ACHN (cell line): ENCODE measurements around the gene KCNJ5.

Experiments used
- DNase-seq: peaks from one replicate; pipeline ENCODE4 v3.0.0-alpha.2; 2015
- in situ Hi-C: cut with HindIII; loops from 2 replicates; pipeline ENCODE4 v1.10.0; 2017; ENCODE audit warnings: low sequenced_read_pairs, low pct_ligation_motif_present, low pct_unique_long_range_greater_than_20kb

The KCNJ5 gene

DNA sequence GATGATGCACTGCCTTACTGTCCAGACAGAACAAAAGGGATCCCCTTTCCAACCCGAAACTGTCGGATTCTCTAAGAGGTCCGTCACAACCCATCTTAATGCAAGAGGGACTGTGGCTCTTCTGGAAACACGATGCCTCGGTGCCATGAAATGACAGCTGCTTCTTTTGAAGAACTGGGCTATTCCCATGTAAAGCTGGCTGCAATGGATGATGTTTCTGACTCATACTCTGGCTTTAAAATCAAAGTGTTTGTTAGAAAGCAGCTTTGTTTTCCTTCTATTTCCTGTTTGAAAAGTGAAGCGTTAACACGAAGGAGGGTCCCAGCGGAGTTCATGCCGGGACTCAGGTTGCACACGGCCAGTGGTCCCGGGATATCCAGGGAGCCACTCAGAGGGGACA, 48.4 kb downstream of the KCNJ5 start:
- DNase-seq = no peak
- in situ Hi-C loops = no loop called here

DNA sequence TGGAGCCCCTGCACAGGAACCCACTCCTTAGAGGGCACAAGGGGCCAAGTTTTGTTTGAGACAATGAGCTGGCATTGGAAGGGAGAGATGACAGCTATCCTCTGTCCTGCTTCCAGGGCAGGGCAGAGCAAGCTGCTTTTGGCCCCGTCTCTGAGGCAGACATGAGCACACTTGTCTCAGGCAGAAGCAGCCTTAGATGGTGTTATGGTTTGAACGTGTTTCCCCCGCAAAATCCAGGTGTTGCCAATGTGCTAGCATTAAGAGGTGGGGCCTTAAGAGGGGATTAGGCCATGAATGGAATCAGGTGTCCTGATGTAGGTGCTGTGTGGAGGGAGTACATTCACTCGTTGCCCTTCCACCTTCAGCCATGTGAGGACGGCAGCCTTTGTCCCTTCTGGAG, 49.0 kb downstream of the KCNJ5 start:
- in situ Hi-C loops = no loop called here
- DNase-seq = no peak

DNA sequence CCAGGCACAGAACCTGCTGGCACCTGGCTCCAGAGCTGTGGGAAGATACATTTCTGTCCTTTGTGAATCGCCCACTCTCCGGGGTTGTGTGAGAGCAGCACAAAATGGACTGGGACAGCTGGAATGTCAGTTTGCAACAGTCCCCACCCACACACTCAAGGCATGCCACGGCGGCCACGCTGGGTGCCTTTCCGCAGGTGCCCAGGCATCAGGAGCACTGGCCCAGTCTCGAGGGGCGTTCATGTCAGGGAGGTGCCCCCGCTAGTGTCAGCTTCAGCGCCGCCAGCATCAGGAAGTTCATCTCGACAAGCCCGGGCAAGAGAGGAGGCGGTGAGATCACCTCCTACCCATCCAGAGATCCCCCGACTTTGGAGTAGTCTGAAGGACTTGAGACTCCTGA, 49.4 kb downstream of the KCNJ5 start:
- in situ Hi-C loops = no loop called here
- DNase-seq = no peak

DNA sequence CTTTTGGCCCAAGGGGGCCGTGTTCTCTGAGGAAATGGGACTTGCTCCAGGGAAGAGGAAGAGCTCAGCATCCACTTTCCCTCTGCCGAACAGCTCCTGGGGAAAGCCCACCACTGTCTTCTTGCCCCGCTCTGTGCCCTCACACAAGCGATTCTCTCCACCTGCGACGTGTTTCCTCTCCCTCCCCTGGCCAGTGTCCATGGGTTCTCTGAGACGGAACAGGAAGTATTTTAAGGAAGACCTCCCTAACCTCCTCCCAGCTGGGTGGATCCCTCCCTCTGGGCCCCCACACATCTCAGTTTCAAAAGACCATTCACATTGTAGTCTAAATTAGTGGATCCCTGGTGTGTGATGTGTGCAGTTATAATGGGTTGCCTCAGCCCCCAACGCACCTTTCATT, 50.0 kb downstream of the KCNJ5 start:
- in situ Hi-C loops = no loop called here
- DNase-seq = no peak

DNA sequence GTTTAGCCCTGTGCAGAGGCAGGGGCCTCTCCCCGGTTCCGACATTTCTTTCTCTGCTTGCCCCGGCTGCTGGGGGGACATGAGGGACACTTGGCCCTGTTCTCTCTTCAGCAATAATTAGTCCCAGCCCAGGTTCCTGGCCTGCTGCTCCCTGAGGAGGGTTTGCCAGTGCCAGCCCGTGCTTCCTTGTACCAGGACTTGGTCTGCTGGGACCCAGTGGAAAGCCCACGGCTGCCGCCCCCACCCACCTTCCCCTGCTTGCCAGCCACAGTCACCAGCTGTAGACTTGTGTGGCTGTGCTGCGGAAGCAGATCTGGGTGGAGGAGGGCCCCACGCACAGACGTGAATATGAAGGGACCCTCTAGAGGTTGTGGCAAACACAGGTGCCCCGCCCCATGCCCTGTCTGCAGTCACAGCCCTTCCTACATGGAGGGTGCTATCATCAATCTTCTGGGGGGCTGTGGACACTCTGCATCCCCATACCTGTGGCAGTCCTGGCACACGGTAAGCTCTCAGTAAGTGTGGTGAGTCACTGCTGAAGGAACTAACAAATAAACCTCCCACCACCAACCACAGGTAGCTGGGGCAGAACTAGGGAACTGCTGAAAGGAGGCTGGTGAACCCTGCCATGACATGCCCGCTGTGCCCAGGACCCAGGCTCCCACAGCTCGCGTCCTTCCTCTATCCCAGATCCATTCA, 50.6 kb downstream of the KCNJ5 start:
- DNase-seq = no peak
- in situ Hi-C loops = no loop called here

DNA sequence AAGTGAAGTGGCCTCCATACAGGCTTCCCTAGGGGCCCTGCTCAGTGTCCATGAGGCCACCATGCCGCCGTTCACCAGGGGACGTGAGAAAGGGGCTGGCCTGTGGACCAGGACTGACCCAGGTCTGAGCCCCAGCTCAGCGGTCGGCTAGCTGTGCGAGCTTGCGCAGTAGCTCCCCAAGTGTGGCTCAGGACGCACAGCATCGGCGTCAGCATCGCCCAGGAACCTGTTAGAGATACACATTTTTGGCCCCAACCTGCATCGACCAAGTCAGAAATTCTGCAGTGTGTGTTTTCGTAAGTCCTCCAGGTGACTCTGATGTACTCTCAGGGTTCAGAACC, 51.1 kb downstream of the KCNJ5 start:
- DNase-seq = no peak
- in situ Hi-C loops = no loop called here

DNA sequence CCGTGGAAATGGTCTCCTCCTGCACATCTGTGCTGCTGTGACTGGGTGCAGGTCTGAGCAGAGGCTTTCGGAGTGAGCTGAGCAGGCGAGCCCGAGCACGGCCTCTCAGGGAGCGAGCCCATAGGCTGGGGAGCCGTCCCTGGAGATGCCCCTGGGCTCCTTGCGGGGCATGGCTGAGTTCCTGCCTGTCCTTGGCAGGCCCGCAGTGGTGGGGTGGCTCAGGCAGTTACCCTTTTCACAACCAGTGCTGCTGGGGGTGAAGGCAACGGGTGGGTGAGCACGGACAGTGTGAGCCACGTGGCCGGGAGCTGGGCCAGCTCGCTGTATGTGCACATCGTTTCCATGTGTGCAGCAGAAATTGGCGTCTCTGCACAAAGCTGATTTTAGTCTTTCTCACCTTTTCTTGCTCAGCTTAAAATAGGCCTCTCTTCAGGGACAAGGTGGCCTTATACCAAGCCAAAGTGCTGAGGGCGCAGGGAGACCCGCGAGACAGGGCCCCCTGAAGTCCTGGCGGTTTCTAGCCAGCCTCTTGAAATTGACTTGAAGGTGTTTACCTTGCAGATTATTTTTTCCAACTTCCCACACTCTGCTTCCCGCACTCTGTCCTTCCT, 51.8 kb downstream of the KCNJ5 start, which contains the start of gene TP53AIP1:
TSS of gene TP53AIP1 (minus strand) at position 55 of the 611 bp plus-strand sequence. CDS start 5,053 bp downstream, outside the sequence.
- in situ Hi-C loops = no loop called here
- no peak for DNase-seq

DNA sequence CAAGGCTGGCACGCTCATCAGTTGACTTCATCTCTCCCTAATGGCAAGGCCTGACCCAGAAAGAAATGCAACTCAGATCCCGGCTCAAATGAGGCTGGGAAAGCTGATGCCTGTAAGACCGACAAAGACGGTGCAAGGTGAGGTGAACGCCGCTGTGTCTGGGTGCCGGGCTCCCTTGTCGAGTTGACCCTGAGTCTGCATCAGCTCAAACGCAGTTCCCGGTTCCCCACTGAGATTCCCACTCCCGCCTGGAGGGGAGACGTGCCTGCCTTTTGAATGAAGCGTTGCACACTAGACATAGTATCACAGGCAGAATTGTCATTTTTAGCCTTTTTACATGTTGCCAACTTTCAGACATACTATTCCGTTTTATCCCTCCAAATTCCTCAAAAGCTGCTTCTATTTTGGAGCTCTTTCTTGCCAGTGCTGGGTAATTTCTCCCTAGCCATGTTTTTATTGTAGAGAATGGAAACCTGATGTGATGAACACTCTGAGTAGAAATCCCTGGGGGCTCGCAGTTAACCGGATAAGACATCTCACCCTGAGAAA, 52.3 kb downstream of the KCNJ5 start:
- in situ Hi-C loops = no loop called here
- no peak for DNase-seq

DNA sequence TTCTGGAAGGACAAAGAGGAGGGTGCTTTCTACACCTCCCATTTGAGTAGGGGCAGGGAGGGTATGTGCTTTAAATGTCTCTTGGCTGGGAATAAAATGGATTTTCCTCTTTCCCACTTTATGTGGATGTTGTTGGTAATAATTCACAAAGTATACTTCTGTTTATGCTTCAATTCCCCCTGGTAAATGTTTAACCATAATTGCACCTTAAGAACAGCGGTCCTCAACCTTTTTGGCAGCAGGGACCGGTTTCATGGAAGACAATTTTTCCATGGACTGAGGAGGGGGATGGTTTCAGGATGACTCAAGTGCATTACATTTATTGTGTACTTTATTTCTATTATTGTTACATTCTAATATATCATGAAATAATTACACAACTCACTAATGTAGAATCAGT, 55.5 kb downstream of the KCNJ5 start:
- DNase-seq = peak; percentile 19
- in situ Hi-C loops = no loop called here

DNA sequence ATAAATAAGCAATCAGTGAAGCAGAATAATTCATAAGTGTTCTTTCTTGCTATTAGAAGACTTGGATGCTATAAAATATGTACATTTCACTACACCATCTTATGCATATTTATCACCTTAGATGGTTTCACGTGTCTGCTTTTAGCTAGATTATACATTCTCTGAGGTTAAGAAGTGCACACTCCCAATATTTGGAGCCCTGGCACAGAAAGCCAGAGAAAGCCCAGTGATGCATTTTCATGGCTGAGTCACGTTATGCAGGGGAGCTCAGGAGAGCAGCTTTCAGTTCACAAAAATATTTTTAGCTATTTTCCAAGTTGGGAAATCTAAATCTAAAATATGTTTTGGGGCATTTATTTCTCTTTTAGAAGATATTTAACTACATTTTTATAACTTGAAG, 56.6 kb downstream of the KCNJ5 start:
- DNase-seq = no peak
- in situ Hi-C loops = no loop called here

DNA sequence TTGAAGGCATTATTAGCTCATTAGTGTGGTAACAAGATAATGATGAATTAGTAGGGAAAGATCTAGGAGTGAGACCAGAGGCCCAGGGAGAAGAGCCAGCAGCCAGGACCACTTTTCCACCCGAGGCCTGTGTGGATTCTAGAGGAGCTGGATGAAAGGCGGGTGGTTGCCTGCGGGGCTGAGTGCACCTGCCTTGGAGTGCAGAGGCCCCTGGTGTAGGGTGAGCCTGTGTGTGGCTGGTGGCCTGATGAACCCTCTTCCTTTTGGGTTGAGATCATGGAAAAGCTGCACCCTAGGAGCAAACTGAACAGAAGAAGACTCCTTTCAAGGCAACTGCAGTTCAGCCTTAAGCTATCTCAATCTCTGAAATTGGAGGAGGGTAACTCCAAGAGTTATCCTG, 57.4 kb downstream of the KCNJ5 start:
- in situ Hi-C loops = no loop called here
- no peak for DNase-seq

DNA sequence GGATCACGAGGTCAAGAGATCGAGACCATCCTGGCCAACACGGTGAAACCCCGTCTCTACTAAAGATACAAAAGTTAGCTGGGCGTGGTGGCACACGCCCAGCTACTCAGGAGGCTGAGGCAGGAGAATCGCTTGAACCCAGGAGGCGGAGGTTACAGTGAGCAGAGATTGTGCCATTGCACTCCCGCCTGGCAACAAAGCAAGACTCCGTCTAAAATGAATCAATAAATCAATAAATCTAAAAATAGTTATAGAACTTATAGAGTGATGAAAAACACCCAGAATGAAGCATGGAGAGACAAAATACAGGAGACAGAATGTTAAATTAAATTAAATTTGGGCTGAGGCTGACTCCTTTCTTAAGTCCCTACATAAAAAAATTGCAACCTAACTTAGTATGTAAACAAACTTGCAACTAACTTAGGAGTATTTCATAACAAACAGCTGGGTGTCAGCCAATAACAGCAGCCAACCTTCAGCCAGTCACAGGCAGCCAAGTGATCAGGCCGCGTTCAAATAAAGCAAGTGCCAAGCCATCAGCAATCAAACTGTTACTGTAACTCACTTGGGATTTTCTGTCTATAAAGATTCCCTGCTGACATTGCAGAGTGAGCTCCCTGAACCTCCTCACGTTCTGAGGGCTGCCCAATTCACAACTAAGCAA, 58.8 kb downstream of the KCNJ5 start:
- in situ Hi-C loops = no loop called here

DNA sequence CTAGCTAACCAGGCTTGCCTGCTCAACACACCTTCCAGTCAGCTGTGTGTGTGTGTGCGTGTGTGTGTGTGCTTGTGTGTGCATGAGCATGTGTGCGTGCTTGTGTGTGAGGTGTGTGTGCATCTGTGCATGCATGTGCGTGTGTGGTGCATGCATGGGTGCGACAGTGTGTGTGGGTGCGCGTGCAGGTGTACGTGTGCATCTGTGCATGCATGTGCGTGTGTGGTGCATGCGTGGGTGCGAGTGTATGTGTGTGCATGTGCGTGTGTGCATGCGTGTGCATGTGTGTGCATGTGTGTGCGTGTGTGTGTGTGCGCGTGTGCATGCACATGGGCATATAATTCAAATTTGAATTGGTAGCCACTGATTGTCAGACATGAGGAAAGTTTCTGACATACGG, 62.0 kb downstream of the KCNJ5 start:
- no peak for DNase-seq
- in situ Hi-C loops = no loop called here

More for the DNA sequence above, 58.8 kb downstream of the KCNJ5 start:
- no peak for DNase-seq

DNA sequence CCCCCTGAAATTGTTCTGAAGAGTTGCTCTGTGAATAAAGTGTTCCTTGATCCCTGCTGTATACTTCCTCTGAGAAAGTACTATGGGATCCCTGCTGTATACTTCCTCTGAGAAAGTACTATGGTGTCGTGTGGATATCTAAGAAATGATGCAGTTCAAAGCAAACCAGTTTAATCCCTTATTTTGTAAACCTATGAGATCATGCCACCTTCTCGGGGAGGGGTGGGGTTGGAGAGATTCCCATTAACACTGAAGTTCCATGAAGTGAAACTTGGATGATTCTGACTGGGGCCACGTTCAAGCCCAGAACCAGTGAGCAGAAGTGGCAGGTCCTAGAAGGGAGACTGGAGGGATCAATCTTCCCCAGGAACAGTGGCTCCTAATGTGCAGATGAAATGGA, 64.5 kb downstream of the KCNJ5 start:
- DNase-seq = no peak
- in situ Hi-C loops = no loop called here

DNA sequence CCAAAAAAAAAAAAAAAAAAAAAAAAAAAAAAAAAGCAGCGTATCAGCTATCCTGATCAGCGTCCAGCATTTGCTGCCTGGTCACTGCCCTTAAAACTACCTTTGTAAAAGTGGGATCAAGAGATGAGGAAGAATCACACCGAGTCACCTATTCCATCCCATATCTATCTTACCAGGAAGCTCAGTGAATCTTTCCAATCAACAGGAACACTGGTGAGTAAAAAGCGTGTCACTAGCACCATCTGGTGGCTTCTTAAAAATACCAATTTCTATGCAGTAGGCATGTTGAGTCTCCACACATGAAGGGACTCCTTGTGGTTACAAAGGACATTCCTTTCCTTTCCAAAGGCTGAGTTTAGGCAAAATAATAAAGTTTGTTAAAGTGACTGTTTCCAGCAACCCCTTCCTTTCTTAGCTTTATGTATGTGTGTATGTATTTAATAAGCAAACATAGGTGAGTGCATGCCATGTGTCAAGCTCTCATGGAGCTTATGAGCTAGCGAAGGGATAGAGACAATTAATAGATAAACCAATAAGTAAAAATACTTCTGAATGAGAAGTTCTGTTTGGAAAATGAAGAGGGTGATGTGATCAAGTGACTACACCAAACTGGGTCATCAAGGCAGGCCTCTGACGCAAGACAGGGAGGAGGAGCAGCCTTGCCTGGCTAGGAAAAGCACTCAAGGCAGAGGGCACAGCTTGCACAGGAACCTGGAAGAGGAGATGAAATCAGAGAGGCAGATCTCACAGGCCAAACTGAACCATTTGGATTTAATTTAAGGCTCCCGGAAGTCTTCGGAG, 65.4 kb downstream of the KCNJ5 start:
- in situ Hi-C loops = no loop called here
- DNase-seq = peak; percentile 78

DNA sequence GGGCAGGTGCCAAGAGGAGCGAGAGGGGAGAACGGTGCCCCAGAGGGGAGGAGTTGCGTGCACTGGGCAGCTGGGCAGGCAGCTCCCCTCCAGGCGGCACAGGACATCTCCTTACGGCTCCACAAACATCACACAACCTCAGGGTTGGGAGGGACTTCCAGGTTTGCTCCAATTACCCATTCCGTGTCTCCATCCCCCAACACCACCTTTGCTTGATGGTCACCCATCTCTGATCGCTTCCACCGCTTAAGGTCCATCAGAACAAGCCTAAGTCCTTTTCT, 66.0 kb downstream of the KCNJ5 start:
- in situ Hi-C loops = no loop called here
- no peak for DNase-seq

DNA sequence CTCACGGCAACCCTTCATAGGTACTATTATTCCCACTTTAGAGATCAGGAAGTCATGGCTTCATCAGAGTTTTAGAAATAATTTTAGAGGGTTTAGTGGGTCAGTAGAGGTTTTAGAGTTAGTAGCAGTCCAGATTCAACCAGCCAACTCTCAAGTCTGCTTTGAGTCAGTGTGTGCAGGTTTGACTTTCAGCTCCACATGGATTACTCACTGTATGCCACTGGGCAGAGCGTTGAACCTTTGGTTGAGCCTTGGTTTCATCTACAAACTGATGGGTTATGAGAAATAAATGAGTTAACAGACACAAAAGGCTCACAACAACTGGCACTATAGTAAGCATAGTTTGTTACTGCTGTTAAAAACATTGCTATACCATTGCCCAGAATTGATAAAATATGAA, 70.5 kb downstream of the KCNJ5 start:
- in situ Hi-C loops = no loop called here
- DNase-seq = no peak

DNA sequence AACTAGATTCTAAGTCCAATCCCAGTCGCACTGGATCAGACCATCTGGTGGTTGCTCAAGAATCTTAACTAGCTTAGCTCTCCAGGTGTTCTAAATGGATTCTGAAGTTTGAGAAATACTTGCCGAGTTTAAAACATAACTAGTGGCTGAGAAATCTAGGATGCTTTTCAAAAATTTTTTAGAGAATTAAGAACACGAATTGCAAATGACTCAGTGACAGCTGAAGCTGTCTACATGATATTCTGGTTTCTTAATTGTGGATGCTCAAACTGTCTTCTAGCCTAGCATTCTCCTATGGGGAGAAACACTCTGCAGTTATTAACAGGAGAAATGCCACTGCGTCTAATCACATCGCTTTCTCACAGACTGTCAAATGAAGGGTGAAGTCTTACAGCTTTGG, 71.7 kb downstream of the KCNJ5 start:
- in situ Hi-C loops = no loop called here
- DNase-seq = no peak

DNA sequence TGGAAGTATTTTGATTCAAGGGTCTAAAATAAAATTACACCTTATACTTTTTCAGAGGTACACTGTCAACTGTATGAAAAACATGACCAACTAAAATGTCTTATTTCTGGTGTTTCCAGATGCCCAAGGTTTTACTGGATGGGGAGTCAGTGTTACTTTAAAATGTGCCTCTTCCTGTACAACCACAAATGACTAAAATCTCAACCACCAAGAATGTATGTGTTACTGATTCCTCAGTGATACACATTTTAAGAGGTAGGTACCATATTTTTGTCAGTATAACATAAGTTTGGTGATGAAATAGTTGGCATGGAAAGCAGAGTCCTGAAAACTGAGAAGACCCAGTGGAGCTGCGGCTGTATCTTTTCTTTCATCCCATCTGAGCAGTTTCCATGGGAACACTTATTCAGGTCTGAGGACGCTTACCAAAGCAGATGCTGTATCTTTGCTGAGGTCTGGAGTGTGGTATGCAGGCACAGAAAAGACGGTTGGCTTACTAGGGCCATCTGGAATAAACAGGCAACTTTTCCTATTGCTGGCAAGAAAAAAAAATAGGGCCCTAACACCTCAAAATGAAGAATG, 72.7 kb downstream of the KCNJ5 start:
- no peak for DNase-seq
- in situ Hi-C loops = no loop called here
